ENCODE results near the gene SLC35F3.

Gene SLC35F3

GRCh38 chr1:234185438-234185837, 281.0 kb downstream of the SLC35F3 start:
- Histone ChIP-seq H3K9me3 (ENCODE audit: control insufficient read depth, insufficient read depth, low read depth, low read length) (no peaks in the 10 kb centered on the region), H3K27ac (ENCODE audit: low read depth, low read length) (no peak overlapping the region), H3K36me3 (ENCODE audit: control insufficient read depth, insufficient read depth, low read length) (no peaks in the 10 kb centered on the region), H3K4me1 (ENCODE audit: control insufficient read depth, insufficient read depth, low read length) (peaks cover 8% of the 10 kb centered on the region), H3K4me3 (ENCODE audit: low read depth, low read length) (no peak overlapping the region), H3K27me3 (ENCODE audit: control insufficient read depth, insufficient read depth, low read length) (no peaks in the 10 kb centered on the region), H3K9ac (ENCODE audit: low read length) (no peak overlapping the region)

DNA sequence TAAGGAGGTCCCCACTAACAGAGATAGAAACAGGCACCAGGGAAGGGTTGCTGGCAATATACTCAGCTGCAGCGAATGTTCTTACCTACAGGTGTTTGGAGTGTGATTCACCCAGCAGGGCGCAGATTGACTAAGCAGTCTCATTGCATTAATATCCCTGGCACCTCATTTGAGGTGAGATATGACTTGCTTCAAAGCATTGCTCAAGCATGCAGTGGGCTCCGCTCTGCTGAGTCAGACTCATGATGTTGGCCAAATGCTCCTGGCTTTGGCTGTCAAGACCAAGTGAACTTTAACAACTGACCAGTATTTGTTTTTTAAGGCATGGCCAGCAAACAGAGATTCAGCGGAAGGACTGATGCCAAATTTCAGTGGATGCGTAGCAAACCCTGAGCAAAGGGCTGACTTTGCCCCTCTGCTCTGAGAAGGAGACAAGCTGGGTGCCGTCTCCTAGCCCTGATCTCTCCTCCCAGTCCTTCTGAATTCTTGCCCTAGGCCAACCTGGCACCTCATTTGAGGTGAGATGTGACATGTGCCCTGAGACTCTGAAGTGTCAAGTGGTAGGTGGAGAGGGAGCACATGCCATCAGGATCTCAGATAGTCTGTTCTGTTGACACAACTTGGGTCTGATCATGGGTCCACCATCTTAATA, 281.7 kb downstream of the SLC35F3 start:
- Histone ChIP-seq H3K4me3 (ENCODE audit: low read depth, low read length) (no peak overlapping the region), H3K36me3 (ENCODE audit: control insufficient read depth, insufficient read depth, low read length) (no peaks in the 10 kb centered on the region), H3K9ac (ENCODE audit: low read length) (no peak overlapping the region)

GRCh38 chr1:234188454-234188792, 283.9 kb downstream of the SLC35F3 start:
- no peak overlapping the region for H3K4me3 ChIP-seq (ENCODE audit: low read depth, low read length)
- H3K27ac ChIP-seq (ENCODE audit: low read depth, low read length), result no peak overlapping the region; the same call in 1 of the 2 replicates

More for the DNA sequence above, 281.7 kb downstream of the SLC35F3 start:
- H3K4me1 ChIP-seq (ENCODE audit: control insufficient read depth, insufficient read depth, low read length), result peaks cover 8% of the 10 kb centered on the region
- H3K27ac ChIP-seq (ENCODE audit: low read depth, low read length), result no peak overlapping the region
- no peaks in the 10 kb centered on the region for H3K27me3 ChIP-seq (ENCODE audit: control insufficient read depth, insufficient read depth, low read length)
- H3K9me3 ChIP-seq (ENCODE audit: control insufficient read depth, insufficient read depth, low read depth, low read length), result no peaks in the 10 kb centered on the region

GRCh38 chr1:234197839-234198238, 293.4 kb downstream of the SLC35F3 start:
- Histone ChIP-seq H3K27me3 (ENCODE audit: control insufficient read depth, insufficient read depth, low read length) (no peaks in the 10 kb centered on the region), H3K4me1 (ENCODE audit: control insufficient read depth, insufficient read depth, low read length) (0 out of 2 replicates have a peak, but pooled peaks cover 2% of the 10 kb centered on the region), H3K4me3 (ENCODE audit: low read depth, low read length) (no peak overlapping the region), H3K9me3 (ENCODE audit: control insufficient read depth, insufficient read depth, low read depth, low read length) (no peaks in the 10 kb centered on the region), H3K27ac (ENCODE audit: low read depth, low read length) (no peak overlapping the region), H3K36me3 (ENCODE audit: control insufficient read depth, insufficient read depth, low read length) (no peaks in the 10 kb centered on the region), H3K9ac (ENCODE audit: low read length) (no peak overlapping the region)

More at GRCh38 chr1:234188454-234188792, 283.9 kb downstream of the SLC35F3 start:
- no peaks in the 10 kb centered on the region for H3K9me3 ChIP-seq (ENCODE audit: control insufficient read depth, insufficient read depth, low read depth, low read length)
- H3K4me1 ChIP-seq (ENCODE audit: control insufficient read depth, insufficient read depth, low read length), result peaks cover 8% of the 10 kb centered on the region
- H3K27me3 ChIP-seq (ENCODE audit: control insufficient read depth, insufficient read depth, low read length), result no peaks in the 10 kb centered on the region
- no peaks in the 10 kb centered on the region for H3K36me3 ChIP-seq (ENCODE audit: control insufficient read depth, insufficient read depth, low read length)
- no peak overlapping the region for H3K9ac ChIP-seq (ENCODE audit: low read length)

DNA sequence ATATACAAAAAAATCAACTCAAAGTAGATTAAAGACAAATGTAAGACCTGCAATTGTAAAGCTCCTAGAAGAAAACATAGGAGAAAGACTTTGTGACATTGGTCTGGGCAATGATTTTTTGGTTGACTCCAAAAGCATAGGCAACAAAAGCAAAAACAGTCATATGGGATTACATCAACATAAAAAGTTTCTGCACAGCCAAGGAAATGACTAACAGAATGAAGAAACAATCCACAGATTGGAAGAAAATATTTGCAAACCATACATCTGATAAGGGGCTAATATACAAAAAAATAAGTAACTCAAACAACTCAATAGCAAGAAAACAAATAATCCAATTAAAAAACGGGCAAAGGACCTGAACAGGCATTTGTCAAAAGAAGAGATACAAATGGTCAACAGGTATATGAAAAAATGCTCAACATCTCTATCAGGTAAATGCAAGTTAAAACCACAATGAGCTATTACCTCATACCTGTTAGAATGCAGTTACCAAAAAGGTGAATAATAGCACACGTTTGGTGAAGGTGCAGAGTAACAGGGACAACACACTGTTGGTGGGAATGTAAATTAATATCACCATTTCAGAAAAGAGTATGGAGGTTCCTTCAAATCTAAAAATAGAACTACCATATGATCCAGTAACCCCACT, 295.1 kb downstream of the SLC35F3 start:
- Histone ChIP-seq H3K27ac (ENCODE audit: low read depth, low read length) (no peak overlapping the region), H3K36me3 (ENCODE audit: control insufficient read depth, insufficient read depth, low read length) (no peaks in the 10 kb centered on the region), H3K4me1 (ENCODE audit: control insufficient read depth, insufficient read depth, low read length) (0 out of 2 replicates have a peak, but pooled peaks cover 2% of the 10 kb centered on the region)

DNA sequence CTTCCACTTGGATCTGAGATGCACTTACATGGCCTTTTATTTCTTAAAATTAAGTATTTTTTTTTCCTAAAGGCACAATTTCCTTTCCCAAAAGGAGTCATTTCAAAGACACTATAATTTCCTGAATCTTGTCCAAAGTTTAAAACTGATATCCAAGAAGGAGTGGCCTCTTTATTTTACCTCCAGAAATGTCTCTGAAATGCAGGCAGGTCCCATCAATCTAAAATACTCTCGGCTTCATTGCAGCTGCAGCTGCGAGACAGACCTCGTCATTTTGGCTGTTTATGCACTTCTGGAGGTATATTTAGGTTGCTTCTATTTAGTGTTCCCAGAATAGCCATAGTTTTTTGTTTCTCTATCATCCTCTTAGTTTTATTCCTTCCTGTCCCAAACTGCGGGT, 296.1 kb downstream of the SLC35F3 start:
- Histone ChIP-seq H3K4me3 (ENCODE audit: low read depth, low read length) (no peak overlapping the region), H3K27ac (ENCODE audit: low read depth, low read length) (no peak overlapping the region), H3K36me3 (ENCODE audit: control insufficient read depth, insufficient read depth, low read length) (no peaks in the 10 kb centered on the region), H3K9me3 (ENCODE audit: control insufficient read depth, insufficient read depth, low read depth, low read length) (no peaks in the 10 kb centered on the region), H3K27me3 (ENCODE audit: control insufficient read depth, insufficient read depth, low read length) (no peaks in the 10 kb centered on the region), H3K9ac (ENCODE audit: low read length) (no peak overlapping the region), H3K4me1 (ENCODE audit: control insufficient read depth, insufficient read depth, low read length) (0 out of 2 replicates have a peak, but pooled peaks cover 2% of the 10 kb centered on the region)

More for the DNA sequence above, 295.1 kb downstream of the SLC35F3 start:
- no peak overlapping the region for H3K4me3 ChIP-seq (ENCODE audit: low read depth, low read length)
- no peaks in the 10 kb centered on the region for H3K27me3 ChIP-seq (ENCODE audit: control insufficient read depth, insufficient read depth, low read length)
- no peak overlapping the region for H3K9ac ChIP-seq (ENCODE audit: low read length)
- no peaks in the 10 kb centered on the region for H3K9me3 ChIP-seq (ENCODE audit: control insufficient read depth, insufficient read depth, low read depth, low read length)

DNA sequence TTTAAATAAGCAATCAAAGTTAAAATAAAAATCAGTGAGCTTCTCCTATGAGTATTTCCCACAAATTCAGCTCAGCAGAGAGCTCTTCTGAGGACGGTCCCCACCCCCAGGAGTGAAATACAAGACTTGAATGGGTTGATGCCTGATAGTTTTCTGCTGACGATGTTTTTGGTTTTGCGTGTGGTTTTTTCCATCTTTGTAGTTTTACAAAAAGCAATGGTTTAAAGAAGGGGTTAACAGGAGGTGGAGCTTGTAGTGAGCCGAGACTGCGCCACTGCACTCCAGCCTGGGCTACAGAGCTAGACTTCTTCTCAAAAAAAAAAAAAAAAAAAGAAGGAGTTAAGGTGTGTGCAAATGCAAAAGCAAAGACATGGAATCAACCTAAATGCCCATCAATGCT, 297.1 kb downstream of the SLC35F3 start:
- Histone ChIP-seq H3K4me1 (ENCODE audit: control insufficient read depth, insufficient read depth, low read length) (peaks cover 4% of the 10 kb centered on the region; the same call in 1 of the 2 replicates), H3K9ac (ENCODE audit: low read length) (no peak overlapping the region), H3K9me3 (ENCODE audit: control insufficient read depth, insufficient read depth, low read depth, low read length) (no peaks in the 10 kb centered on the region), H3K27ac (ENCODE audit: low read depth, low read length) (no peak overlapping the region), H3K4me3 (ENCODE audit: low read depth, low read length) (no peak overlapping the region), H3K36me3 (ENCODE audit: control insufficient read depth, insufficient read depth, low read length) (no peaks in the 10 kb centered on the region), H3K27me3 (ENCODE audit: control insufficient read depth, insufficient read depth, low read length) (no peaks in the 10 kb centered on the region)

DNA sequence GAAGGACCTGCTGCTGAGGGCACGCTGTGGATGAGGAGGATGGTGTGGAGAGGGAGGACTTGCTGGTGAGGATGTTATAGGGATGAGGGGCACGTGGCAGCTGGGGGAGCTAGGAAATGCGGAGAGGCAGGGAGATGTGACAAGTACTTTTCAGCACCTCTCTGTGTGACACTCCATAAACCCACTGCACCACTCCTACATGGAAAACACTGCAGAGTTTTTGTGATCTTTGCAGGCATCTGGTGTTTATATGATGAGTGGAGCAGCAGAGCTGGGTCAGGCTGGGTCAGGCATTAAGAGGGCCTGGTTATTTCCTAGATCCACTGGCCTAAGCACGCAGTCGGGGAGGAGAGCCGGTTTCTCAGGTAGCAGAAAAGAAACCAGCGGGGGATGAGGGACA, 301.5 kb downstream of the SLC35F3 start:
- no peak overlapping the region for H3K9ac ChIP-seq (ENCODE audit: low read length)
- no peak overlapping the region for H3K4me3 ChIP-seq (ENCODE audit: low read depth, low read length)
- H3K9me3 ChIP-seq (ENCODE audit: control insufficient read depth, insufficient read depth, low read depth, low read length), result peaks cover 14% of the 10 kb centered on the region
- no peak overlapping the region for H3K27ac ChIP-seq (ENCODE audit: low read depth, low read length)
- no peaks in the 10 kb centered on the region for H3K27me3 ChIP-seq (ENCODE audit: control insufficient read depth, insufficient read depth, low read length)
- H3K4me1 ChIP-seq (ENCODE audit: control insufficient read depth, insufficient read depth, low read length), result peaks cover 8% of the 10 kb centered on the region; the same call in 1 of the 2 replicates
- no peaks in the 10 kb centered on the region for H3K36me3 ChIP-seq (ENCODE audit: control insufficient read depth, insufficient read depth, low read length)

DNA sequence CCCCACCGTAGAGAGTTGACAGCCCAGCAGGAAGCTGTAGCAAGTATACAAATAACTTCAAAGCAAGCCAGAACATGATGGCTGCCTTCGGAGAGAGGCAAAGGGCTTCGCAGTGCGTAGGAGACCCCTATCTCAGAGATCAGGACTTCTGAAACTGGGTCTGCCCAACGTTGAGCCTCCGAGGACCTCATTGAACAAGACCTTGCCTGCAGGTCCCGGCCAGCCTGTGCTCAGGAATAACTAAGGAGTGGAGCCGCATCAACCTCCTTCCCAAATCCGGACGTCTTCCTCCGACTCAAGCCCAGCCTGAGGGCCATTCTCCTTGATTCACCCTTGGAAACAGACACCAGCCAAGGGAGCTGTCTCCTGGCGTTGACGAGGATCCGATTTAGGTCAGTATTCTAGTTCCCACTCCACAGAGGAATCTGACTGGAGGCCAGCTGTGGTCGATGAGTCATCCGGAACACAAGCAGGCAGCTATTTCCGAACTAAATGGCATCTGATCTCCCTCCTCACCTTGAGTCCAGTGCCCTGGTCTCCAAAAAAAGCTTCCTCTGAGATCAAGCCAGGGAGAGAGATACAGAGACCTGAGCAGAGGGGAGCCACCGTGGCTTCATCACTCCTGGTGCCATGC, 302.3 kb downstream of the SLC35F3 start:
- Histone ChIP-seq H3K27ac (ENCODE audit: low read depth, low read length) (no peak overlapping the region), H3K4me3 (ENCODE audit: low read depth, low read length) (no peak overlapping the region), H3K9me3 (ENCODE audit: control insufficient read depth, insufficient read depth, low read depth, low read length) (peaks cover 17% of the 10 kb centered on the region), H3K36me3 (ENCODE audit: control insufficient read depth, insufficient read depth, low read length) (no peaks in the 10 kb centered on the region), H3K4me1 (ENCODE audit: control insufficient read depth, insufficient read depth, low read length) (peaks cover 8% of the 10 kb centered on the region; the same call in 1 of the 2 replicates), H3K9ac (ENCODE audit: low read length) (no peak overlapping the region), H3K27me3 (ENCODE audit: control insufficient read depth, insufficient read depth, low read length) (no peaks in the 10 kb centered on the region)

- H3K27ac ChIP-seq (ENCODE audit: low read depth, low read length), result no peak overlapping the region
Measured at GRCh38 chr1:234208351-234208750, 303.9 kb downstream of the SLC35F3 start.

DNA sequence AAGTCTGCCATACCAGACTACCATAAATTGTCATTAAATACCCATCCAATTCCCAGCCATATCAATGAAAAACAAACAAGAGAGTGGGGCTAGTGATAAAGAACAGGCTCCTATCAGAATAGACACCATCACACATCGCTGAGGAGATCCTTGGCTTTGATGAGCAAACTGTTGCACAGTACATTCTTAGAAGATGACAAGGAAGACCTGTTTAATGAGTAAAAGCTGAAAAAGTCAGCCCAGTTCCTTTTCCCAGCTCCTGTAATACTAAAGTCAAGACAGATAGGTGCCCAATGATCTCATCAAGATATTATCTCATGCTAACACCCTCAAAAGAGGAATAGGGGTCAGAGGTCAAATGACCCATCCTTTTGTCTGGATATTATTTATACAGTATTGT, 304.3 kb downstream of the SLC35F3 start:
- H3K4me3 ChIP-seq (ENCODE audit: low read depth, low read length), result no peak overlapping the region

More at GRCh38 chr1:234208351-234208750, 303.9 kb downstream of the SLC35F3 start:
- H3K9me3 ChIP-seq (ENCODE audit: control insufficient read depth, insufficient read depth, low read depth, low read length), result peaks cover 24% of the 10 kb centered on the region
- H3K4me3 ChIP-seq (ENCODE audit: low read depth, low read length), result no peak overlapping the region
- H3K9ac ChIP-seq (ENCODE audit: low read length), result no peak overlapping the region
- H3K4me1 ChIP-seq (ENCODE audit: control insufficient read depth, insufficient read depth, low read length), result peaks cover 6% of the 10 kb centered on the region; the same call in 1 of the 2 replicates
- H3K27me3 ChIP-seq (ENCODE audit: control insufficient read depth, insufficient read depth, low read length), result peaks cover 3% of the 10 kb centered on the region
- H3K36me3 ChIP-seq (ENCODE audit: control insufficient read depth, insufficient read depth, low read length), result no peaks in the 10 kb centered on the region

More for the DNA sequence above, 304.3 kb downstream of the SLC35F3 start:
- Histone ChIP-seq H3K27ac (ENCODE audit: low read depth, low read length) (no peak overlapping the region), H3K9ac (ENCODE audit: low read length) (no peak overlapping the region), H3K4me1 (ENCODE audit: control insufficient read depth, insufficient read depth, low read length) (peaks cover 11% of the 10 kb centered on the region; the same call in 1 of the 2 replicates), H3K9me3 (ENCODE audit: control insufficient read depth, insufficient read depth, low read depth, low read length) (peaks cover 24% of the 10 kb centered on the region), H3K27me3 (ENCODE audit: control insufficient read depth, insufficient read depth, low read length) (peaks cover 8% of the 10 kb centered on the region), H3K36me3 (ENCODE audit: control insufficient read depth, insufficient read depth, low read length) (no peaks in the 10 kb centered on the region)
